NB4 (cell line): ENCODE measurements around the gene NLRP3.

Experiments
- DNase-seq: peaks from one replicate; pipeline ENCODE4 v3.0.0; 2010; ENCODE audit warnings: low read depth
- H3K4me3 ChIP-seq: one replicate; pipeline ENCODE4 v1.5.1; 2011; ENCODE audit warnings: mild to moderate bottlenecking, low read depth, low read length, moderate library complexity
- MYC ChIP-seq: IDR thresholded peaks from 2 replicates; pipeline ENCODE4 v1.6.1; 2011; ENCODE audit warnings: low read depth, low read length
- POLR2A ChIP-seq: IDR thresholded peaks from 2 replicates; pipeline ENCODE4 v1.6.1; 2011; ENCODE audit warnings: mild to moderate bottlenecking; ENCODE audit not compliant: insufficient read length; ENCODE audit errors: extremely low read depth
- TF ChIP-seq, protein P1 (sequence below): IDR thresholded peaks from one replicate; pipeline ENCODE4 v1.5.1; 2012; ENCODE audit warnings: low read depth, low read length
- TF ChIP-seq, protein P2 (sequence below): IDR thresholded peaks from 2 replicates; pipeline ENCODE4 v1.6.1; 2011; ENCODE audit warnings: low read depth, low read length

The NLRP3 gene

DNA sequence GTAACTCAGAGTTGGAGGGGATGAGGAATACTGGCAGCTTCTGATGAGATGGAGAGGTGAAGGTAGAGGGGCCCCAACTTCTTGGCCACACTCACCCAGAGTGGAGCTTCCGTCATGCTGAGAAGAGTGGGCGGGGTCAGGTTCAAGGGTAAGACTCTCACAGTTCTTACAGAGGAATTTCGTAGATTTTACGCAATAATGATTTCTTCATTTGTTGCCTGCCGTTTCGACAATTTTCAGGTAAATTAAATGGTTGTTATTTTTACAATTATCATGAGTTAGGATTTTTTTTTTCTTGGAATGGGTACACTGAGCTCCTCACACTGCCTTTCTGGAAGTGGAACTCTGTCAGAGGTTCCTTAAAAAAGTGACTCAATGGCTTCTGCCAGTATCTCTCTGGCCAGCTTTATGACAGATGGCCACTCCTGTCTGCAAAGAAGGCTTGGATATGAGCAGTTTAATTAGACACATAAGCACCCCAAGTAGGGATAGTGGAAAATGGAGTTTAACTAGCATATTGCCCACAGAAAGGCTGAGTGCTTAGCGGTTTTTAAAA lies 13.8 kb upstream of the NLRP3 start:
- TF ChIP-seq POLR2A (no peak), MYC (no peak)
- TF ChIP-seq, protein P1, sequence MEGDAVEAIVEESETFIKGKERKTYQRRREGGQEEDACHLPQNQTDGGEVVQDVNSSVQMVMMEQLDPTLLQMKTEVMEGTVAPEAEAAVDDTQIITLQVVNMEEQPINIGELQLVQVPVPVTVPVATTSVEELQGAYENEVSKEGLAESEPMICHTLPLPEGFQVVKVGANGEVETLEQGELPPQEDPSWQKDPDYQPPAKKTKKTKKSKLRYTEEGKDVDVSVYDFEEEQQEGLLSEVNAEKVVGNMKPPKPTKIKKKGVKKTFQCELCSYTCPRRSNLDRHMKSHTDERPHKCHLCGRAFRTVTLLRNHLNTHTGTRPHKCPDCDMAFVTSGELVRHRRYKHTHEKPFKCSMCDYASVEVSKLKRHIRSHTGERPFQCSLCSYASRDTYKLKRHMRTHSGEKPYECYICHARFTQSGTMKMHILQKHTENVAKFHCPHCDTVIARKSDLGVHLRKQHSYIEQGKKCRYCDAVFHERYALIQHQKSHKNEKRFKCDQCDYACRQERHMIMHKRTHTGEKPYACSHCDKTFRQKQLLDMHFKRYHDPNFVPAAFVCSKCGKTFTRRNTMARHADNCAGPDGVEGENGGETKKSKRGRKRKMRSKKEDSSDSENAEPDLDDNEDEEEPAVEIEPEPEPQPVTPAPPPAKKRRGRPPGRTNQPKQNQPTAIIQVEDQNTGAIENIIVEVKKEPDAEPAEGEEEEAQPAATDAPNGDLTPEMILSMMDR, result no peak
- TF ChIP-seq, protein P2, sequence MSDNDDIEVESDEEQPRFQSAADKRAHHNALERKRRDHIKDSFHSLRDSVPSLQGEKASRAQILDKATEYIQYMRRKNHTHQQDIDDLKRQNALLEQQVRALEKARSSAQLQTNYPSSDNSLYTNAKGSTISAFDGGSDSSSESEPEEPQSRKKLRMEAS, result no peak
- DNase-seq, result peak; percentile 72
- H3K4me3 ChIP-seq, result peak overlapping the region; percentile 2

DNA sequence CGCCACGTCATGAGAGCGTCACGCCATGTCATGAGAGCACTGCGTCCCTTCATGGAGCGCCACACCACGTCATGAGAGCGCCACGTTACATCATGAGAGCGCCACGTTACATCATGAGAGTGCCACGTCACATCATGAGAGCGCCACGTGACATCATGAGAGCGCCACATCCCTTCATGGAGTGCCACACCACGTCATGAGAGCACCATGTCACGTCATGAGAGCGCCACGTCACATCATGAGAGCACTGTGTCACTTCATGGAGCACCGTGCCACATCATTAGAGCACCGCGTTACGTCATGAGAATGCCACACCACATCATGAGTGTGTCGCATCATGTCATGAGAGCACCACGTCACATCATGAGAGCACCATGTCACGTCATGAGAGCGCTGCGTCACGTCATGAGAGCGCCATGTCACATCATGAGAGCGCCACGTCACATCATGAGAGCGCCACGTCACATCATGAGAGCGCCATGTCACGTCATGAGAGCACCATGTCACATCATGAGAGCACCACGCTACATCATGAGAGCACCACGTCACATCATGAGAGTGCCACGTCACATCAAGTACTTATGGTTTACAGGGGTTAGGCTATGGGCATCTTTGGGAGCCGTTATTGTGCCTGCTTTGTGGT lies 9.8 kb upstream of the NLRP3 start:
- TF ChIP-seq, protein P2, result no peak
- no peak for TF ChIP-seq POLR2A
- no peak for DNase-seq
- H3K4me3 ChIP-seq, result no peak overlapping the region

DNA sequence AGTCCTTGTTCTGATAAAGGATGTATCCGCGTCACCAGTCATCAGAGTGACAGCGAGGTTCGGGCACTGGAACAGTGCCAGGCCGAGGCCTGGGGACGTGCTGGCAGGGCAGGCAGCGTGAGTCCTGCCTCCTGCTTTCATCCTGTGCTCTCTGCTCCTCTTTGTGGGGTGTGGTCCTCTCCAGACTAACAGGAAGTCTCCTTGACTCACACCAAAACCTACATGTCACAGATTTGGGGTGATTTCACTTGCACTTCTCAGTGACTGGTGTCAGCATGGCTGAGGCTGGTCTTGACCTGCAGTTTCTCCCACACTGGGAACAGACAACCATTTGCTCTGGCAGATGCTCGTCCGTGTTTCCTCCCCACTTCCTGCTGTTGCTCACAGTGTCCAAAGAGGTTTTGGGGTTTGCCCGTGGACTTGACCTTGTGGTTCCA lies 8.8 kb upstream of the NLRP3 start:
- DNase-seq, result peak; percentile 74
- TF ChIP-seq, protein P2, result no peak
- TF ChIP-seq POLR2A, result no peak
- TF ChIP-seq MYC, result no peak
- TF ChIP-seq, protein P1, result no peak
- H3K4me3 ChIP-seq, result no peak overlapping the region

DNA sequence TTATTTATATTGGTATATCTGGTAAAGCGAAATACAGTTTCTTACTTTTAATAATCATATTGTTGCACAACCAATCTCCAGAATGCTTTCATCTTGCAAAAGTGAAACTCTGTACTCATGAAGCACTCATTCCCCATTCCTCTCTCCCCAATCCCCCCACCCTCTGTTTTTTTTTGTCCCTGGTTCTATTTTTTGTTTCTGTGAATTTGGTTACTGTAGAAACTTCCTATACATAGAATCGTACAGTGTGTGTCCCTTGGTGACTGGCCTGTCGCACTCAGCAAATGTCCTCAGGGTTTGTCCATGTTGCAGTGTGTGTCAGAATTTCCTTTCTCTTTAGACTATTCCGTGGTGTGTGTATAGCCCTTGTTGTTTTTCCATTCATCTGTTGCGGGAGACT lies 7.9 kb upstream of the NLRP3 start:
- no peak for DNase-seq
- TF ChIP-seq, protein P2, result no peak
- TF ChIP-seq POLR2A (no peak), MYC (no peak)
- TF ChIP-seq, protein P1, result no peak
- H3K4me3 ChIP-seq, result no peak overlapping the region

DNA sequence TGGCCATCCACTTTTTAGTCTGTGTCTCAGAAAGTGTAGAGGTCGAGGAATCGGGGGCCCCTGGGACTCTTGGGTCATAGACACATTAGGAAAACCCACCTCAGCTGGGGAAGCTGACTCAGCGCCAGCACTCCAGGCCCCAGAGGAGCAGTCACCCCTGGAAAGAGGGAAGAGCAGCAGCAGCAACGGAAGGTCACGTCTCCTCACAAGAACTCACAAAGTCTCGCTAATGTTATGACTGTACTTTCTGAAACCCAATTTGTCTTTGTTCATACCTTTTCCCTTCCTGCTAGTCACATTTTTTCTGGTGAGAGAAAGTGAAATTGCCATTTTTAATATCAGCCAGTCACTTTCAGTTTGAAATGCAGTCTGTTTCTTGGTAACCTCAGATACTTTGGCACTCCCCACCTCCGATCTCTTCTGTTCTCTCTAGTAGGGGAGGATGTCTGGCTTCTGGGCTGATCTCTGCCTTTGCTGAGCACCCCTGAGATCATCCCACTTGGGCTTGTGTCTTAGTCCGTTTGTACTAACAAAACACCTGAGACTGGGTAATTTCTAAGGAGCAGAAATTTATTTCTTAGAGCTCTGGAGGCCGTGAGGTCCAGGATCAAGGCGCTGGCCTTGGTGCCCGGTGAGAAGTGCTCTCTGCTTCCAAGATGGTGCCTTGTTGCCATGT lies 6.0 kb upstream of the NLRP3 start:
- DNase-seq, result no peak

More for the DNA sequence above, 6.0 kb upstream of the NLRP3 start:
- no peak overlapping the region for H3K4me3 ChIP-seq
- TF ChIP-seq MYC (no peak), POLR2A (no peak)
- TF ChIP-seq, protein P1, result no peak
- TF ChIP-seq, protein P2, result no peak
